Bone marrow (tissue), 2 donors: ENCODE results near the gene ANKRD13D.
A peak's percentile ranks its signal among the peaks of the same experiment; 100 is the strongest.

Experiments used
- DNase-seq, 2 donors: peaks; one replicate each; lab custom pipeline; 2025; lab: John Stamatoyannopoulos, UW

The ANKRD13D gene

GRCh38 chr11:67261946-67262681, 27.0 kb upstream of the ANKRD13D start:
- no peak for DNase-seq

- DNase-seq, result peak; percentile 39 to 60
Observed at GRCh38 chr11:67262731-67263675, 26.1 kb upstream of the ANKRD13D start.

DNA sequence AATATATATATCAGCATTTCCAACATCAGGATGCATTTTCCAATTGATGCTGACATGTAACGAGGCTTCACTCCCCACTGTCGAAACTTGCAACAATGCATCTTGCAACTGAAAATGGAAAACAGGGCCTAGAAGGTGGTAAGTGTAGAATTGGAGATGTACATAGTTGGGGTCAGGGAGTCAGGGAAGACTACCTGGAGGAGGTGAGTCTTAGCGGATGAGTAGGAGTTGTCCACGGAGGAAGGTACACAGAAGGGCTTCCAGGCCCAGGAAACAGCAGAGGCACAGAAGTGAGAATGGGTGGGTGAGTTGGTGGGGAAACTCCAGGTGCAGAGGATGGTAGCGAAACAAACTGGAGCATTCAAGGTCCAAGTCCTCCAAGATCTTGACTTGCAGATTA, 24.8 kb upstream of the ANKRD13D start:
- DNase-seq, result no peak

DNA sequence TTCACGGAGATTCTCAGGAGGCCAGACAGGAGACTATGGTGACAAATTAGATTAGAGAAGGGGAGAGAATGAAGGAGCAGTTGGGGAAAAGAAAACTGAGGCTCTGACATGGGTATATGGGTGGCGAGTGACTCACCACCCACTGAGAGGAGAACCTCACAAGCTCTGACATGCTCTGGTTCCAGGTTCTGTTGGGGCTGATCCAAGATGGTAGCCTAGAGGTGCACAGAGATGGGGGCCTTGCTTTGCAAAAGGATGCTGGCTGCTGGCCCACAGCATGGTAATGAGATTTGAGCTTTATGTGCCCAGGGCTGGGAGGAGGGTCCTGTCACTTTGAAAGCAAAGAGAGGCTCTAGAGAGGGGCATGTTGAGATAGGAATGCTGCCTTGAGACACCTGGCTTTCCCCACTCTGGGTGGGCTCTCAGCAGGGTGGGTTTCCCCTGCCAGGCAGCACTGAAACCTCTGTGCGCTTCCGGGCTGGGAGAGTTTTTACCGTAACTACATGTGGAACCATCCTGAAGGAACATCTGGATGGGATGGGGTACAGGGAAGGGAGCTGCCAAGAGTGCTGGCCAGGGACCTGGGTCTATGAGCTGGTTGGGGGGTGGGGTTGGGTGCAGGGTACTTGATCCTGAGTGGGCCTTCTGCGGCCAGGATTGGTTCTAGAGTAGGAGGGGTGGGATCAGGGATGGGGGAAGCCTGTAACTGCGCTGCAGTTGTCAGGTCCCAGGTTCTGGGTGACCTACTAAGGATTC, 24.0 kb upstream of the ANKRD13D start:
- no peak for DNase-seq

DNA sequence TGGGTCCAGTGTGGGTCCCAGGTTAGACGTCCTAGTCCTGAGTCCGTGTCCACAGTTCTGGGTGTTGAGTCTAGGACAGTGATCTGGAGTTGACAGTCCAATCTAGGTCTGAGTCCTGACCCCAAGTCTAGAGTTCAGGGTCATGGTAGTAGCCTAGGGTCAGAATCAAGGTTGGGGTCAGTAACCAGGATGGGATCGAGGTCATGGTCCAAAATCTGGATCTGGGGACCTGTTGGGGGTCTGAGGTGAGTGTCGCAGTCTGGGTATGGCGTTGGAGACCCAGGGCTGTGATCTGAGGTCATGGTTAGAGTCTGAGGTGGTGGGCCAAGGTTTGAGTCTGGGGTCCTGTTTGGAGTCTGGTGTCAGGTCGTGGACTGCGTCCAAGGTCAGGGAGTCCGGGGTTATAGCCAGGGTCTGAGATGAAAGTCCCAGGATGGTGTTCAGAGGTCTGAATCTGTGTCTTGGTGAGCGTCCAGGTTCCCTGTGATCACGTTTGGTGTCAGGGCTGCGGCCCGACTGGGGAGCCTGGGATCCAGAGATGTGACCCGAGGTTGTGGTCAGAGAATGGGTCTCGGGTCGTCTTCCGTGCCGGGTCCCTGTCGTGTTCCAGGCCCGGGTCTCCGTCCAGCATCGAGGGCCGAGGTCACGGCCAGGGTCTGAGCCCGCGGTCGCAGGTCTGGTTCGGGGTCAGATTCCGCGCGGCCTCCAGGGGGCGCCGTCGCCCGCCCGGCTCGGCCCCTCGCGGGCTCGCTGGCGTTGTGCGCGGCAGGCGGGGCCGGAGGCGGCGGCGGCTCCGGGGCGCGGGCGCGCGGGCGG, 23.3 kb upstream of the ANKRD13D start:
- DNase-seq, result peak in 1 of 2 donors; percentile 71

- DNase-seq, result no peak
Observed at GRCh38 chr11:67266449-67267187, 22.5 kb upstream of the ANKRD13D start, which contains the start of gene GRK2. GRK2 (plus strand) TSS chr11:67266473; CDS start chr11:67266700, 227 bp downstream.

GRCh38 chr11:67267188-67268080, 21.7 kb upstream of the ANKRD13D start:
- no peak for DNase-seq

DNA sequence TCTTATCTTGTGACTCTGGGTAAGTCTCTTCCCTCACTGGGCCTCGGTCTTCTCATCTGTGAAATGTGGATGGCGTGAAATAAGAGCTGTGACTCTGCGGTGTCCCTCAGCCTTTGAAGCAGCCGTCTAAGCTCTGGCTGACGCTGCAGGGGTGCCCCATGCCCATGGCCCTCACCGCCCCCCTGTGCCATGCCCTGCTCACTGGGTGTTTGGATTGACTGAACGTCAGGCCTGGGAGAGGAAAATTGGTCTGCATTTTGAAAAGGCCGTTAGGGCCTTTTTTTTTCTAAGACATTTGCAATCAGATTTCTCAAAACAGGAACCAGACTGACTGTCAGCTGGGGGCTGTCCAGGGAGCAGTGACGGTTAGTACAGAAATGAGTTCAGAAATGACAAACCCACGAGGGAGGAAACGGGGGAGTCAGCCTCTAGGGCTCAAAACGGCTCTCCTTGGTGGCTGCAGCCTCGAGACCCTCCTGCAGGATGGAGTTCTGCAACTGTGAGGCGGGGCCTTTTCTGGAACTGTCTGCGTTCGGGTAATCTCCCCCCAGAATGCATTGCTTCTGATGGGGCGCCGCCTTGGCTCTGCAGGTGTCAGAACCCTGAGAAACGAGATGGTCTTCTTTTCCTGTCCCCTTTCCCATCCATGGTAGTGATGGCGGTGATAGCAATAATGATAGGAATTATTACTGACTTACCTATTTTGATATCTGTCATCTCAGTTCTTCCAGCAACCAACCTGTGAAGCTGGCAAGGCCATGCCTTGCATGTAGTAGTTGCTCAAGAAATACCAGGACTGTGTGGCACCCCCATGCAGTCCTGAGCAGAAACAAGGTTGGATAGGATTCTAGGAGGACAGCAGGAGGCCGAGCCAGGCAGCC, 20.8 kb upstream of the ANKRD13D start:
- DNase-seq, result peak in 1 of 2 donors; percentile 95

GRCh38 chr11:67268962-67269268, 20.2 kb upstream of the ANKRD13D start:
- no peak for DNase-seq

GRCh38 chr11:67269401-67270255, 19.5 kb upstream of the ANKRD13D start:
- DNase-seq, result no peak

- peak in 1 of 2 donors; percentile 35 for DNase-seq
Observed at GRCh38 chr11:67270256-67271204, 18.6 kb upstream of the ANKRD13D start.

- no peak for DNase-seq
Observed at GRCh38 chr11:67271205-67271540, 17.9 kb upstream of the ANKRD13D start.

DNA sequence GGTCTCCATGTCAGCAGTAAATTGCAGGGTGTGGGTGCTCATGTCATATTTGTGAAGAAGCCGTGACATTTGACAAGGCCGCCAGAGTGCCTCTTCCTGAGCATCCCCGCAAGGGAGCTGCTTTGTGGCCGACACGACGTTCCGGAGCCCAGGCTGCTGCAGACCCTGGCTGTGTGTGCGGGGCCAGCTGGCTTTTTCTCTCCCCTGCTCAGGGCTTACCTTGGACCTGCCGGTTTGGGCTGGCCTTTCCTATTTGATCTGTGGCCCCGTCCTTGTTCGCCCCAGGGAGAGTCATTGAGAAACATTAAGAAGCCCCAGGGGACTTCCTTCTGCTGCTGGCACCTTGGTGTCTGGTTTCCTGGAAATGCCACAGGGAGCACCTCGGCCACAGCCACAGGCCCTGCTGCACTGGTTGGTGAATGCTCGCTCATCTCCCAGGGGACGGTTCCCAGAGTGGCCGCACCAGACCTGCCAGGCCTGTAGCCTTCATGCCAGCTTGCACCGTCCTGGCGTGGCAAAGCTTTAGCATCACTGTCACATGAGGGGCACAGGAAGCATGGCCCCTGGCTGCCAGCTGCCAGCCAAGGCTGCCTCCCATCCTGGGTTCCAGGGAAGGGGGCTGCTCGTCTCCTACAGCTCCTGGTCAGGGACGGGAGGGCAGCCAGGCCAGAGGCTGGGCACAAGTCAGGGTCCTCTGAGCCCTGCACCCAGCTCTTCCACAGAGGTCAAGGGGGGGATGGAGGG, 17.4 kb upstream of the ANKRD13D start:
- DNase-seq, result no peak

DNA sequence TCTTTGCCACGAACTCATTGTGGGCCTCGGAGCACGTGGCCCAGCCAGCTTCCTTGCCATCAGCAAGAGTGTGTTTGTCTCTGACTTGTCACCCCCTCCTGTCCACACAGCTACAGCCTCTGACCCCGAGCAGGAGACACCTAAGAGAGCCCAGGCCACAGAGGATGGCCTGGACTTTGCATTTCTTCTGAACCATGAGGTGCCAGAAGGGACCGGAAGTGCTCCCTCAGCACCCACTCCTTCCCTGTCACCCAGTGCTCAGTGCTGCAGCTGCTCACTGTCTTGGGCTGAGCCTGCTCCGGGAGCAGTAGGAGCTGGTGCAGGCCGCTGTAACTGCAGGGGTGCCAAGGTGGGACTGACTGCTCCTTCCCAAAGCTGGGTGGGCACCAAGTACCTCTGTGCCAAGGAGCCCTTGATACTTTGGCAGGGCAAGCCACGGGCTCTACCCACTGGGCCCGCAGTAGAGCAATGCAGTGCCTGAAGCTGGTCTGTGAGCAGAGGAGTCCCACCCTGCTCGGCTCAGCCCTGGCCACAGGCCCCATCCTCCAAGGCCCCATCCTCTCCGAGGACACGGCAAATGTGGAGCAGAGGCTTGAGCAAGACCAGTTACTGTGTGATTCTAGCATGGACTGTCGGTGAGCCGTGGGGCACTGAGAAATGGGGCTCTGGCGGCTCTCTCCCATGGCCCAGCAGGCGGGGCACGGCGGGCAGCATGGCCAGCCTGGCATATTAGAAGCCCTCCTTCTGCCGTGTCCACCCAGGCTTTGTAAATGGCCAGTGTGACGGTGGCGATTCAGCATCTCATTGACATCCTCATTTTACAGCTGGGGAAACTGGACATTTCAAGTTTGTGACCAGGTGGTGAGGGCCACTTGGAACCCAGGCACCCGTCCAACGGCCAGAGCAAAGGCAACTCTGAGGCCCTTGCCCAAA, 16.5 kb upstream of the ANKRD13D start:
- DNase-seq, result no peak
